Gastroesophageal sphincter (tissue), 3 donors: ENCODE data around the gene PHKA2.

Experiments
- POLR2AphosphoS5 ChIP-seq: sonication (generic); formaldehyde crosslinking; IDR thresholded peaks from one replicate; pipeline ENCODE4 v1.6.1; 2017; ENCODE audit warnings: antibody characterized with exemption
- TF ChIP-seq, protein P1 (sequence below), 4 experiments: fragments of 200-600 bp in 2 of 4; fragments of 450-650 bp in 2 of 4; sonication (generic) in 1 of 4; IDR thresholded peaks; one replicate each; pipeline ENCODE4 v1.5.1; 2017 to 2019; ENCODE audit warnings: antibody characterized with exemption in 4 of 4, mild to moderate bottlenecking in 2 of 4, moderate library complexity in 2 of 4

DNA sequence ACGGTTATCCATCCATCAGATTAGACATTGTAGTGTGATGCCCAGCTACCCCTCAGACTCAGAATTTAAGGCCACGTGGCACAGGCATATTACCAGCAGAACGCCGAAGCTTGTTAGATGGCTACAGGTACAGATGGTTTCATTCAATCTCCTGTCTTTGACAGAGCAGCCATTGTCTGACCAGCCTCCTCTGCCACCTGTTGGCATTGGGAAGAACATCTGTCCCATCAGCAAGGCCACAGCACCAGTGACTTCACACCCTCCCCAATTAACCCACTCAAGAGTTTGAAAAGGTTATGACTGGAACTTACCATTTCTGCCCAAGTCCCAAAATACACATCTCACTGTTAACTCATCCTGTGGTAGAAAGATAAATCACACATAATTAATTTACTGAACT is 22.0 kb upstream of the PHKA2 start:
- TF ChIP-seq POLR2AphosphoS5: no peak
- TF ChIP-seq, protein P1, sequence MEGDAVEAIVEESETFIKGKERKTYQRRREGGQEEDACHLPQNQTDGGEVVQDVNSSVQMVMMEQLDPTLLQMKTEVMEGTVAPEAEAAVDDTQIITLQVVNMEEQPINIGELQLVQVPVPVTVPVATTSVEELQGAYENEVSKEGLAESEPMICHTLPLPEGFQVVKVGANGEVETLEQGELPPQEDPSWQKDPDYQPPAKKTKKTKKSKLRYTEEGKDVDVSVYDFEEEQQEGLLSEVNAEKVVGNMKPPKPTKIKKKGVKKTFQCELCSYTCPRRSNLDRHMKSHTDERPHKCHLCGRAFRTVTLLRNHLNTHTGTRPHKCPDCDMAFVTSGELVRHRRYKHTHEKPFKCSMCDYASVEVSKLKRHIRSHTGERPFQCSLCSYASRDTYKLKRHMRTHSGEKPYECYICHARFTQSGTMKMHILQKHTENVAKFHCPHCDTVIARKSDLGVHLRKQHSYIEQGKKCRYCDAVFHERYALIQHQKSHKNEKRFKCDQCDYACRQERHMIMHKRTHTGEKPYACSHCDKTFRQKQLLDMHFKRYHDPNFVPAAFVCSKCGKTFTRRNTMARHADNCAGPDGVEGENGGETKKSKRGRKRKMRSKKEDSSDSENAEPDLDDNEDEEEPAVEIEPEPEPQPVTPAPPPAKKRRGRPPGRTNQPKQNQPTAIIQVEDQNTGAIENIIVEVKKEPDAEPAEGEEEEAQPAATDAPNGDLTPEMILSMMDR (IDR thresholded peaks at IDR 0.05): no peak
